ENCODE results near the gene NACC2. TPM values are rescaled to one million over a fixed set of nuclear protein-coding genes. Genes with fewer than 3 reads are reported as not detected.

Gene NACC2
- total RNA-seq (ENCODE audit: low replicate concordance): 4.5 and 9.1 TPM in 2 replicates

- DNase-seq (ENCODE audit: low spot score): peak; percentile 79
- H3K27ac ChIP-seq: no peak within 1 kb of the TSS
- peak within 1 kb of the TSS; percentile 80 for H3K4me3 Mint-ChIP-seq
Measured at GRCh38 chr9:136095070-136096058, at the start of gene NACC2. Gene NACC2, minus strand, starts transcription at chr9:136095289. Its CDS starts 44,768 bp downstream, at chr9:136050521.

GRCh38 chr9:136144450-136144849 lies 49.4 kb upstream of the NACC2 start:
- H3K79me2 ChIP-seq (ENCODE audit: low read depth): no peaks in the 10 kb centered on the region
- H4K20me1 ChIP-seq (ENCODE audit: low read depth): no peaks in the 10 kb centered on the region
- Mint-ChIP-seq H3K4me3 (no peak overlapping the region), H3K4me1 (peaks cover 13% of the 10 kb centered on the region), H3K27me3 (ENCODE audit: insufficient read depth, low read depth) (peaks cover 7% of the 10 kb centered on the region), H3K9me3 (no peaks in the 10 kb centered on the region), H3K27ac (no peak overlapping the region), H3K36me3 (no peaks in the 10 kb centered on the region)
- H3K4me2 ChIP-seq: no peak overlapping the region
- H3K9ac ChIP-seq: no peak overlapping the region
- no peaks in the 10 kb centered on the region for H3K36me3 ChIP-seq
- H3K9me3 ChIP-seq (ENCODE audit: low read depth): no peaks in the 10 kb centered on the region
- peaks cover 4% of the 10 kb centered on the region for H3K27me3 ChIP-seq
- H3F3A ChIP-seq (ENCODE audit: low read depth): peaks cover 8% of the 10 kb centered on the region
- H3K4me3 ChIP-seq: no peak overlapping the region
- DNase-seq (ENCODE audit: low spot score): no peak
- no peak overlapping the region for H2AFZ ChIP-seq (replicated peaks)
- TF ChIP-seq CTCF (IDR thresholded peaks at IDR 0.05) (no peak), EZH2 (IDR thresholded peaks at IDR 0.05) (no peak), EZH2phosphoT487 (IDR thresholded peaks at IDR 0.05) (no peak)
- H3K4me1 ChIP-seq: peaks cover 16% of the 10 kb centered on the region
- H3K27ac ChIP-seq: no peak overlapping the region

More at GRCh38 chr9:136095070-136096058, at the start of gene NACC2:
- no peaks in the 10 kb centered on the region for H3K9me3 Mint-ChIP-seq
- Histone ChIP-seq H4K20me1 (ENCODE audit: low read depth) (peaks cover 44% of the 10 kb centered on the region), H3K9me3 (ENCODE audit: low read depth) (no peaks in the 10 kb centered on the region), H3F3A (ENCODE audit: low read depth) (peaks cover 33% of the 10 kb centered on the region), H3K36me3 (no peaks in the 10 kb centered on the region), H2AFZ (replicated peaks) (peak within 1 kb of the TSS; percentile 68), H3K9ac (no peak within 1 kb of the TSS), H3K4me3 (peak within 1 kb of the TSS; percentile 75), H3K4me2 (peak within 1 kb of the TSS; percentile 98), H3K27me3 (peaks cover 45% of the 10 kb centered on the region), H3K4me1 (peaks cover 36% of the 10 kb centered on the region), H3K79me2 (ENCODE audit: low read depth) (peaks cover 3% of the 10 kb centered on the region)
- no peaks in the 10 kb centered on the region for H3K36me3 Mint-ChIP-seq
- peaks cover 18% of the 10 kb centered on the region for H3K4me1 Mint-ChIP-seq
- peaks cover 14% of the 10 kb centered on the region for H3K27me3 Mint-ChIP-seq (ENCODE audit: insufficient read depth, low read depth)
- no peak for TF ChIP-seq EZH2phosphoT487 (IDR thresholded peaks at IDR 0.05)
- no peak within 1 kb of the TSS for H3K27ac Mint-ChIP-seq

- Mint-ChIP-seq H3K27ac (no peak overlapping the region), H3K36me3 (no peaks in the 10 kb centered on the region), H3K9me3 (no peaks in the 10 kb centered on the region), H3K4me1 (peaks cover 13% of the 10 kb centered on the region), H3K4me3 (no peak overlapping the region), H3K27me3 (ENCODE audit: insufficient read depth, low read depth) (peaks cover 8% of the 10 kb centered on the region)
- H3F3A ChIP-seq (ENCODE audit: low read depth): peaks cover 8% of the 10 kb centered on the region
- no peaks in the 10 kb centered on the region for H3K9me3 ChIP-seq (ENCODE audit: low read depth)
- no peak for TF ChIP-seq EZH2phosphoT487 (IDR thresholded peaks at IDR 0.05)
- TF ChIP-seq CTCF (IDR thresholded peaks at IDR 0.05): peak; percentile 69
- TF ChIP-seq EZH2 (IDR thresholded peaks at IDR 0.05): no peak
- H3K4me1 ChIP-seq: peaks cover 14% of the 10 kb centered on the region
- no peaks in the 10 kb centered on the region for H4K20me1 ChIP-seq (ENCODE audit: low read depth)
- no peak overlapping the region for H2AFZ ChIP-seq (replicated peaks)
- no peak overlapping the region for H3K9ac ChIP-seq
- peak; percentile 80 for DNase-seq (ENCODE audit: low spot score)
- no peak overlapping the region for H3K27ac ChIP-seq
- no peak overlapping the region for H3K4me2 ChIP-seq
- no peaks in the 10 kb centered on the region for H3K79me2 ChIP-seq (ENCODE audit: low read depth)
- H3K27me3 ChIP-seq: no peaks in the 10 kb centered on the region
- H3K36me3 ChIP-seq: no peaks in the 10 kb centered on the region
- no peak overlapping the region for H3K4me3 ChIP-seq
Measured at GRCh38 chr9:136143215-136144001, 48.3 kb upstream of the NACC2 start.

Measured in neural progenitor cell (in vitro differentiated cells).